Fibroblast of the conjunctiva (primary cell): Measurements from ENCODE around the gene LINC00237.

Source experiments
- DNase-seq: peaks from one replicate; pipeline ENCODE4 v3.0.0-alpha.2; 2010; ENCODE audit warnings: low read depth

Gene LINC00237

GRCh38 chr20:21046413-21047070 is 59.6 kb downstream of the LINC00237 start:
- no peak for DNase-seq
